H1 (cell line): ENCODE measurements around the gene SPEF2. TPM values are rescaled to one million over a fixed set of nuclear protein-coding genes. Genes with fewer than 3 reads are reported as not detected.
"Not testable (repeated sequence)": the region's sequence is repeated elsewhere in the genome, so short reads cannot be mapped to it uniquely, and the experiment has no call there.

Experiments used
- CTCF ChIA-PET: fragments of 300-600 bp; sonication (Branson Sonifier 250); formaldehyde crosslinking; loops from one replicate; lab custom pipeline; 2021; ENCODE audit not compliant: partially characterized antibody; lab: Charles Lee
- POLR2A ChIA-PET: fragments of 300-600 bp; sonication (Branson Sonifier 250); formaldehyde crosslinking; loops from one replicate; lab custom pipeline; 2021; ENCODE audit warnings: inconsistent platforms; ENCODE audit not compliant: partially characterized antibody; lab: Charles Lee
- DNase-seq, 2 experiments: peaks; one replicate each; pipeline versions ENCODE4 v3.0.0 to v3.0.0-alpha.2; 2010 to 2022; ENCODE audit warnings: low spot score in 2 of 2, low read depth in 1 of 2, mixed read lengths in 1 of 2
- FAIRE-seq: peaks from 2 replicates; lab custom pipeline; 2011; peaks lifted over from hg19 to GRCh38; lab: Jason Lieb, UNC
- H2AFZ ChIP-seq: 2 replicates; pipeline ENCODE4 v1.8.1; 2012; ENCODE audit warnings: low read length, inconsistent platforms
- H2AK5ac ChIP-seq: 2 replicates; pipeline ENCODE4 v1.6.1; 2013; ENCODE audit warnings: low read depth, low read length
- H2BK120ac ChIP-seq: replicated peaks from 2 replicates; pipeline ENCODE3; 2013; ENCODE audit warnings: low read depth, low read length, inconsistent platforms
- H2BK12ac ChIP-seq: 2 replicates; pipeline ENCODE4 v1.6.1; 2013; ENCODE audit warnings: low read depth, low read length
- H2BK15ac ChIP-seq: 2 replicates; pipeline ENCODE4 v1.6.1; 2013; ENCODE audit warnings: low read length
- H2BK20ac ChIP-seq: 2 replicates; pipeline ENCODE4 v1.6.1; 2013; ENCODE audit warnings: low read length
- H2BK5ac ChIP-seq: 2 replicates; pipeline ENCODE4 v1.6.1; 2013; ENCODE audit warnings: low read depth, low read length
- H3K14ac ChIP-seq: 2 replicates; pipeline ENCODE4 v1.6.1; 2013; ENCODE audit warnings: inconsistent platforms; ENCODE audit not compliant: insufficient read length
- H3K18ac ChIP-seq: 2 replicates; pipeline ENCODE4 v1.6.1; 2013; ENCODE audit warnings: low read length; ENCODE audit errors: extremely low read depth
- H3K23ac ChIP-seq: 2 replicates; pipeline ENCODE4 v1.6.1; 2013; ENCODE audit warnings: inconsistent platforms; ENCODE audit not compliant: insufficient read length
- H3K23me2 ChIP-seq: 2 replicates; pipeline ENCODE4 v1.6.1; 2013; ENCODE audit warnings: low read depth, low read length
- H3K27ac ChIP-seq: 2 replicates; pipeline ENCODE4 v1.6.1; 2011; ENCODE audit warnings: low read depth, low read length, inconsistent platforms
- H3K27me3 ChIP-seq, 4 experiments: replicated peaks in 1 of 4; 1 replicate in 1 of 4; 2 replicates in 3 of 4; pipeline versions ENCODE4 v1.6.1 to v1.8.1; 2011 to 2013; ENCODE audit warnings: low read length in 3 of 4, mild to moderate bottlenecking in 3 of 4, inconsistent platforms in 2 of 4, mixed read lengths in 2 of 4, moderate library complexity in 1 of 4; ENCODE audit not compliant: control insufficient read depth in 3 of 4, insufficient read depth in 3 of 4; ENCODE audit errors: extremely low read depth in 1 of 4
- H3K36me3 ChIP-seq, 4 experiments: 2 replicates each; pipeline versions ENCODE4 v1.6.1 to v1.8.1; 2011 to 2013; ENCODE audit warnings: mild to moderate bottlenecking in 4 of 4, low read length in 3 of 4, moderate library complexity in 2 of 4, control low read depth in 1 of 4, inconsistent platforms in 1 of 4; ENCODE audit not compliant: insufficient read depth in 4 of 4, control insufficient read depth in 2 of 4
- H3K4ac ChIP-seq: replicated peaks from 2 replicates; pipeline ENCODE3; 2013; ENCODE audit warnings: low read length, low read depth, mixed read lengths, inconsistent platforms; ENCODE audit not compliant: insufficient read length
- H3K4me1 ChIP-seq, 4 experiments: replicated peaks in 1 of 4; 1 replicate in 1 of 4; 2 replicates in 3 of 4; pipeline versions ENCODE4 v1.6.1 to v1.8.1; 2011 to 2013; ENCODE audit warnings: low read length in 3 of 4, inconsistent platforms in 2 of 4, mixed read lengths in 1 of 4; ENCODE audit not compliant: insufficient read depth in 4 of 4, control insufficient read depth in 3 of 4
- H3K4me2 ChIP-seq, 2 experiments: 2 replicates each; pipeline versions ENCODE4 v1.6.1 to v1.8.1; 2011 to 2013; ENCODE audit warnings: low read depth in 2 of 2, low read length in 2 of 2, control low read depth in 1 of 2, inconsistent platforms in 1 of 2, mild to moderate bottlenecking in 1 of 2; ENCODE audit not compliant: insufficient read depth in 1 of 2
- H3K4me3 ChIP-seq, 4 experiments: fragments of 200-600, 300-600 bp in 1 of 4; sonication (generic), shearing (Covaris generic), sonication (Bioruptor Twin) in 1 of 4; 2 replicates each; pipeline versions ENCODE4 v1.5.1 to v1.8.1; 2011 to 2016; ENCODE audit warnings: low read length in 4 of 4, low read depth in 3 of 4, control low read depth in 2 of 4, inconsistent platforms in 2 of 4, mild to moderate bottlenecking in 2 of 4, mixed read lengths in 1 of 4, moderate library complexity in 1 of 4; ENCODE audit not compliant: insufficient read depth in 2 of 4; ENCODE audit errors: extremely low read depth in 1 of 4
- H3K56ac ChIP-seq: replicated peaks from 2 replicates; pipeline ENCODE3; 2013; ENCODE audit warnings: low read depth, mild to moderate bottlenecking, mixed read lengths, low read length, inconsistent platforms; ENCODE audit not compliant: insufficient read length
- H3K79me1 ChIP-seq: 2 replicates; pipeline ENCODE4 v1.6.1; 2013; ENCODE audit warnings: low read depth, low read length, control low read depth
- H3K79me2 ChIP-seq, 2 experiments: 2 replicates each; pipeline versions ENCODE4 v1.6.1 to v1.8.1; 2012 to 2013; ENCODE audit warnings: low read length in 2 of 2, mild to moderate bottlenecking in 2 of 2, inconsistent platforms in 1 of 2; ENCODE audit not compliant: insufficient read depth in 2 of 2, control insufficient read depth in 1 of 2
- H3K9ac ChIP-seq, 4 experiments: replicated peaks in 1 of 4; 1 replicate in 1 of 4; 2 replicates in 3 of 4; pipeline versions ENCODE4 v1.6.1 to v1.8.1; 2011 to 2013; ENCODE audit warnings: low read depth in 3 of 4, low read length in 3 of 4, control low read depth in 2 of 4, mild to moderate bottlenecking in 2 of 4, moderate library complexity in 2 of 4, inconsistent platforms in 1 of 4; ENCODE audit errors: extremely low read depth in 1 of 4
- H3K9me3 ChIP-seq, 2 experiments: 2 replicates each; pipeline versions ENCODE4 v1.6.1 to v1.8.1; 2012 to 2013; ENCODE audit warnings: mild to moderate bottlenecking in 2 of 2, moderate library complexity in 2 of 2, control low read depth in 1 of 2, inconsistent platforms in 1 of 2, low read depth in 1 of 2, low read length in 1 of 2, mixed read lengths in 1 of 2; ENCODE audit not compliant: insufficient read depth in 2 of 2
- H4K20me1 ChIP-seq, 2 experiments: replicated peaks in 1 of 2; 2 replicates each; pipeline versions ENCODE3 to v1.8.1; 2011 to 2013; ENCODE audit warnings: inconsistent platforms in 2 of 2, low read length in 2 of 2, mild to moderate bottlenecking in 1 of 2; ENCODE audit not compliant: insufficient read depth in 2 of 2, control insufficient read depth in 1 of 2
- H4K5ac ChIP-seq: 2 replicates; pipeline ENCODE4 v1.6.1; 2013; ENCODE audit warnings: low read length, low read depth, mixed read lengths, inconsistent platforms; ENCODE audit not compliant: insufficient read length
- H4K8ac ChIP-seq: 2 replicates; pipeline ENCODE4 v1.8.0; 2013; ENCODE audit warnings: mild to moderate bottlenecking, moderate library complexity, low read length, inconsistent platforms; ENCODE audit not compliant: insufficient read depth; ENCODE audit errors: extremely low read depth
- H4K91ac ChIP-seq: replicated peaks from 2 replicates; pipeline ENCODE3; 2013; ENCODE audit warnings: low read length, mixed read lengths, inconsistent platforms; ENCODE audit not compliant: insufficient read length
- WGBS, 2 experiments: shearing (Covaris generic) in 1 of 2; methylation state at CpG; one replicate each; pipeline versions ENCODE4 v1.1.6 to v1.1.7; 2013 to 2015; ENCODE audit warnings: low lambda C conversion rate in 2 of 2, mixed read lengths in 2 of 2, inconsistent platforms in 1 of 2, low coverage in 1 of 2, missing lambda C conversion rate in 1 of 2; ENCODE audit not compliant: insufficient replicate concordance in 2 of 2, insufficient coverage in 1 of 2, insufficient read length in 1 of 2; ENCODE audit errors: extremely low coverage in 1 of 2, missing lambda C conversion rate in 1 of 2; 5-methylcytosine and 5-hydroxymethylcytosine counted together
- polyA plus RNA-seq, 7 experiments: library from polyadenylated mRNA; depleted of rRNA in 3 of 7; stranded (reverse) in 5 of 7; unstranded in 2 of 7; fragments of >200 nt in 5 of 7; fragments of 200-250 nt in 2 of 7; gene quantifications; 1 replicate in 5 of 7; 2 replicates in 1 of 7; 4 replicates in 1 of 7; pipeline versions ENCODE4 v1.2.1 to v1.2.3, GENCODE V29; 2011 to 2013; ENCODE audit warnings: missing spikeins in 2 of 7, mixed read lengths in 2 of 7
- total RNA-seq: library from RNA; stranded (reverse); fragmentation: NEBNext Ultra II Directional; extraction: Animal tissue kit (Norgen Biotek cat#: 25700); gene quantifications from 2 replicates; pipeline ENCODE4 v1.2.1, GENCODE V29; 2021

Gene SPEF2
- total and polyA plus RNA-seq, 2 of the 8 experiments (the other 6 are each of a cell fraction or from before 2014, with no cell fraction given) = 0.14 to 0.73 TPM

- H4K91ac ChIP-seq, H2BK15ac ChIP-seq, FAIRE-seq, H4K20me1 ChIP-seq, H3K4me2 ChIP-seq, H3K9ac ChIP-seq, H2AK5ac ChIP-seq, H3K27me3 ChIP-seq, CTCF ChIA-PET, H3K14ac ChIP-seq, H4K8ac ChIP-seq, H2BK12ac ChIP-seq, H3K4me1 ChIP-seq, H3K4ac ChIP-seq, H3K9me3 ChIP-seq, H3K36me3 ChIP-seq, H2BK20ac ChIP-seq, H3K23ac ChIP-seq, H3K79me1 ChIP-seq, H4K5ac ChIP-seq, DNase-seq, H2BK120ac ChIP-seq, H3K27ac ChIP-seq, H2AFZ ChIP-seq, H3K18ac ChIP-seq, H3K56ac ChIP-seq, H3K79me2 ChIP-seq, POLR2A ChIA-PET, H3K23me2 ChIP-seq, H2BK5ac ChIP-seq, H3K4me3 ChIP-seq: not testable (repeated sequence)
- WGBS, 2 experiments = 90% methylated on average over 1 of the region's 1 CpG; no CpG with 5 or more reads in 1 of the 2 experiments
These were observed 54.6 kb downstream of the SPEF2 start for GRCh38 chr5:35672296-35672655.
